HG03097 (cell line): ENCODE measurements around the gene MEDAG.

Experiments used
- ATAC-seq: cut with Tn5 transposase; IDR thresholded peaks from one replicate; pipeline ENCODE4 v1.9.1; 2021; ENCODE audit not compliant: unreplicated experiment, low FRiP score

The MEDAG gene

GRCh38 chr13:30936971-30937370 lies 30.9 kb downstream of the MEDAG start:
- no peak for ATAC-seq

GRCh38 chr13:30943881-30944280 lies 37.8 kb downstream of the MEDAG start:
- ATAC-seq, result no peak

GRCh38 chr13:30957258-30957943 lies 51.3 kb downstream of the MEDAG start:
- no peak for ATAC-seq

GRCh38 chr13:30959678-30960077 lies 53.6 kb downstream of the MEDAG start:
- no peak for ATAC-seq

GRCh38 chr13:30963791-30964190 lies 57.7 kb downstream of the MEDAG start:
- ATAC-seq, result no peak

- no peak for ATAC-seq
Observed at GRCh38 chr13:30965380-30965779, 59.3 kb downstream of the MEDAG start.

GRCh38 chr13:30966101-30966500 lies 60.0 kb downstream of the MEDAG start:
- no peak for ATAC-seq

GRCh38 chr13:30968846-30969245 lies 62.8 kb downstream of the MEDAG start:
- no peak for ATAC-seq

GRCh38 chr13:30971575-30971974 lies 65.5 kb downstream of the MEDAG start:
- no peak for ATAC-seq

GRCh38 chr13:30972888-30973377 lies 66.9 kb downstream of the MEDAG start:
- ATAC-seq, result no peak

- ATAC-seq, result no peak
Observed at GRCh38 chr13:30974350-30974749, 68.3 kb downstream of the MEDAG start.
